Tibial nerve (tissue), 4 donors: Measurements from ENCODE around the gene SPEN. TPM values are rescaled to one million over a fixed set of nuclear protein-coding genes. Genes with fewer than 3 reads are reported as not detected.

ENCODE experiments used
- DNase-seq, 2 donors: peaks; one replicate each; pipeline ENCODE4 v3.0.0-alpha.2; 2019; ENCODE audit warnings: low spot score in 2 of 2
- H3K27ac ChIP-seq, 4 donors: fragments of 200-600 bp; sonication (generic) in 3 of 4; one replicate each; pipeline ENCODE4 v1.5.1; 2017 to 2019; ENCODE audit warnings: mild to moderate bottlenecking in 1 of 4
- H3K27me3 ChIP-seq, 2 donors: fragments of 200-600 bp; sonication (generic) in 1 of 2; one replicate each; pipeline versions ENCODE4 v1.5.1 to v1.6.0; 2017 to 2019
- H3K36me3 ChIP-seq, 3 donors: fragments of 200-600 bp; sonication (generic); one replicate each; pipeline ENCODE4 v1.5.1; 2018 to 2019
- H3K4me1 ChIP-seq, 4 donors: fragments of 200-600 bp; sonication (generic) in 3 of 4; one replicate each; pipeline ENCODE4 v1.5.1; 2017 to 2019
- H3K4me3 ChIP-seq, 4 donors: fragments of 200-600 bp; sonication (generic) in 3 of 4; one replicate each; pipeline ENCODE4 v1.5.1; 2017 to 2019; ENCODE audit warnings: mild to moderate bottlenecking in 1 of 4, moderate library complexity in 1 of 4
- H3K9me3 ChIP-seq, 4 donors: fragments of 200-600 bp; sonication (generic) in 3 of 4; one replicate each; pipeline ENCODE4 v1.5.1; 2017 to 2019
- EP300 ChIP-seq, 2 donors: sonication (generic); formaldehyde crosslinking; IDR thresholded peaks; one replicate each; pipeline ENCODE4 v1.6.1; 2017; ENCODE audit warnings: antibody characterized with exemption in 2 of 2, mild to moderate bottlenecking in 1 of 2
- POLR2A ChIP-seq, 2 donors: fragments of 450-650 bp; IDR thresholded peaks; one replicate each; pipeline ENCODE4 v1.6.1; 2017; ENCODE audit warnings: antibody characterized with exemption in 2 of 2, mild to moderate bottlenecking in 2 of 2, moderate library complexity in 2 of 2
- WGBS, 2 donors: methylation state at CpG; one replicate each; pipeline ENCODE4 v1.1.5; 2018; 5-methylcytosine and 5-hydroxymethylcytosine counted together
- total RNA-seq, 4 donors: library from RNA; depleted of rRNA; stranded (reverse); fragments of >200 nt; gene quantifications; one replicate each; pipeline ENCODE4 v1.1.0, GENCODE V29; 2016
- TF ChIP-seq, protein P1 (sequence below), 5 experiments: fragments of 200-600 bp in 3 of 5; fragments of 450-650 bp in 2 of 5; sonication (generic) in 3 of 5; IDR thresholded peaks; one replicate each; pipeline ENCODE4 v1.5.1; 2016 to 2019; ENCODE audit warnings: antibody characterized with exemption in 5 of 5, mild to moderate bottlenecking in 3 of 5, moderate library complexity in 2 of 5

Gene SPEN
- total RNA-seq, 4 donors from 2014 or later = 67.9 to 87.0 (median 77.8) TPM

DNA sequence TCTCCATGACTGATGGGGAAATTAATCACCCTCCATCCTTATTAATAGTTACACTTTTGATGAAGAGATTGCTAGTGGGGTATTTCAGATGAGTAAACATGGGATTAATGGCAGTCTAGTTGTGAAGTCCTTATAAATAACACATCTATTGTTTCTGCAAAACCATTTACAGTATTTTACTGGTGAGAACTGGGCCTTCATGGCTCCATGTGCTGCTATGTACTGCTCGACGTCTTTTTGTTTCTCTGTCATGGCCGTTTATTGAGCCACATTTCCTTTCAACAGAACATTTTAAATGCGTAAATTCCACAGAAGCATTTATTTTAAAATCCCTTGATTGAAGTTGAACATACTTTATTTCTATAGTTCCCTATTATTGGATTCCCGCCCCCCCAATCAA, 34.5 kb downstream of the SPEN start:
- H3K4me3 ChIP-seq = no peak overlapping the region
- no peaks in the 10 kb centered on the region for H3K9me3 ChIP-seq
- 85 to 91% methylated on average over 5 of the region's 5 CpGs for WGBS, 2 donors
- no peak for DNase-seq
- TF ChIP-seq, protein P1, sequence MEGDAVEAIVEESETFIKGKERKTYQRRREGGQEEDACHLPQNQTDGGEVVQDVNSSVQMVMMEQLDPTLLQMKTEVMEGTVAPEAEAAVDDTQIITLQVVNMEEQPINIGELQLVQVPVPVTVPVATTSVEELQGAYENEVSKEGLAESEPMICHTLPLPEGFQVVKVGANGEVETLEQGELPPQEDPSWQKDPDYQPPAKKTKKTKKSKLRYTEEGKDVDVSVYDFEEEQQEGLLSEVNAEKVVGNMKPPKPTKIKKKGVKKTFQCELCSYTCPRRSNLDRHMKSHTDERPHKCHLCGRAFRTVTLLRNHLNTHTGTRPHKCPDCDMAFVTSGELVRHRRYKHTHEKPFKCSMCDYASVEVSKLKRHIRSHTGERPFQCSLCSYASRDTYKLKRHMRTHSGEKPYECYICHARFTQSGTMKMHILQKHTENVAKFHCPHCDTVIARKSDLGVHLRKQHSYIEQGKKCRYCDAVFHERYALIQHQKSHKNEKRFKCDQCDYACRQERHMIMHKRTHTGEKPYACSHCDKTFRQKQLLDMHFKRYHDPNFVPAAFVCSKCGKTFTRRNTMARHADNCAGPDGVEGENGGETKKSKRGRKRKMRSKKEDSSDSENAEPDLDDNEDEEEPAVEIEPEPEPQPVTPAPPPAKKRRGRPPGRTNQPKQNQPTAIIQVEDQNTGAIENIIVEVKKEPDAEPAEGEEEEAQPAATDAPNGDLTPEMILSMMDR (IDR thresholded peaks at IDR 0.05) = no peak
- TF ChIP-seq POLR2A (IDR thresholded peaks at IDR 0.05) (no peak), EP300 (IDR thresholded peaks at IDR 0.05) (no peak)
- H3K27me3 ChIP-seq = no peaks in the 10 kb centered on the region
- peaks cover 0 to 72% (median 17%) of the 10 kb centered on the region in 4 donors for H3K4me1 ChIP-seq
- peaks cover 0 to 4% (median 0%) of the 10 kb centered on the region in 3 donors for H3K36me3 ChIP-seq
- peak overlapping the region in 1 of 4 donors; percentile 8 for H3K27ac ChIP-seq

- Histone ChIP-seq H3K9me3 (no peaks in the 10 kb centered on the region), H3K4me3 (no peak overlapping the region), H3K27me3 (no peaks in the 10 kb centered on the region), H3K4me1 (peaks cover 0 to 79% (median 24%) of the 10 kb centered on the region in 4 donors), H3K36me3 (no peaks in the 10 kb centered on the region), H3K27ac (peak overlapping the region in 2 of 4 donors; percentile 30 to 50)
- whole genome bisulfite sequencing, 2 donors = 97 to 100% methylated on average over 2 of the region's 2 CpGs
- TF ChIP-seq, protein P1 (IDR thresholded peaks at IDR 0.05) = no peak
- no peak for DNase-seq
These were observed 35.2 kb downstream of the SPEN start for GRCh38 chr1:15882665-15883064.

- TF ChIP-seq, protein P1 (IDR thresholded peaks at IDR 0.05) = no peak
- TF ChIP-seq EP300 (IDR thresholded peaks at IDR 0.05) (no peak), POLR2A (IDR thresholded peaks at IDR 0.05) (no peak)
- H3K4me1 ChIP-seq = peaks cover 0 to 81% (median 25%) of the 10 kb centered on the region in 4 donors
- 76 to 83% methylated on average over 6 of the region's 6 CpGs for WGBS, 2 donors
These were observed 35.8 kb downstream of the SPEN start for GRCh38 chr1:15883326-15883725.

DNA sequence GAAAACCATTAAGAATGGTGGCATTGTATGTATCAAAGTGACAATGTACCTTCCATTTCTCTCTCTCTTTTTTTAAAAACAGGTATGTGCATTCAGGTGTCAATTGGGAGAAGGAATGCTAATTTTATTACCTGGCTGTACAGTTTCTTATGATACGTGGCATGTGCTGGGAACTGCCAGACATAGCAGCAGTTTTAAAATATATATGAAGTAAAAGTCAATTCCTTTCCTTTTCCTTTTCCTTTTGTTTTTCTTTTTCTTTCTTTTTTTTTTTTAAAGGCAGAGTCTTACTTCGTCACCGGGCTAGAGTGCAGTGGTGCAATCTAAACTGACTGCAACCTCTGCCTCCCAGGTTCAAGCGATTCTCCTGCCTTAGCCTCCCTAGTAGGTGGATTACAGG, 37.0 kb downstream of the SPEN start:
- H3K4me1 ChIP-seq = peaks cover 0 to 91% (median 25%) of the 10 kb centered on the region in 4 donors
- 77 to 78% methylated on average over 4 of the region's 4 CpGs for WGBS, 2 donors

More at GRCh38 chr1:15883326-15883725, 35.8 kb downstream of the SPEN start:
- no peaks in the 10 kb centered on the region for H3K36me3 ChIP-seq
- no peaks in the 10 kb centered on the region for H3K27me3 ChIP-seq
- H3K9me3 ChIP-seq = no peaks in the 10 kb centered on the region
- peak overlapping the region in 2 of 4 donors; percentile 30 to 50 for H3K27ac ChIP-seq
- no peak for DNase-seq
- H3K4me3 ChIP-seq = no peak overlapping the region

DNA sequence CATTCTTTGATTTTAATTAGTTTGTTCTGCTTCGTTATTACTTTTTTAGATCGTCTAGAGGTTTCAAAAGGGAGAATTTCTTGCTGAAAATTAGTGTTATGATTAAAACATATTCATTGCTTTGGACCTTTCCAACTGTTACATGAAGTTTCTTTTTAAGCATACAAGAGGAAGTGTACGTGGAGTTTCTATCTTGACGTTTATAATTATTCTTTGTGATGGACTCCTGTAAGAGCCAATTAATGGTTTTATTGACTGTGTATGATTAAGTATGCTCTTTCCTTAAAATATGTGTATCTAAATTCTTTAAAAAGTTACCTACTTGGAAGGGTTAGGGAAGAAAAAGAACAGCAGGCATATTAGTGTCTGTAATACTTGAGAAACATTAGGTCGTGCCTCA, 37.8 kb downstream of the SPEN start:
- Histone ChIP-seq H3K9me3 (no peaks in the 10 kb centered on the region), H3K27me3 (no peaks in the 10 kb centered on the region), H3K4me3 (peak overlapping the region in 1 of 4 donors; percentile 50), H3K36me3 (no peaks in the 10 kb centered on the region), H3K27ac (peak overlapping the region; percentile 79 to 93 (median 86)), H3K4me1 (peaks cover 0 to 84% (median 25%) of the 10 kb centered on the region in 4 donors)
- no peak for DNase-seq
- TF ChIP-seq POLR2A (IDR thresholded peaks at IDR 0.05) = no peak
- TF ChIP-seq EP300 (IDR thresholded peaks at IDR 0.05) = no peak
- TF ChIP-seq, protein P1 (IDR thresholded peaks at IDR 0.05) = no peak
- 23 to 26% methylated on average over 5 of the region's 5 CpGs for WGBS, 2 donors

More for the DNA sequence above, 37.0 kb downstream of the SPEN start:
- Histone ChIP-seq H3K9me3 (no peaks in the 10 kb centered on the region), H3K36me3 (no peaks in the 10 kb centered on the region), H3K27ac (peak overlapping the region; percentile 79 to 93 (median 86)), H3K4me3 (no peak overlapping the region), H3K27me3 (no peaks in the 10 kb centered on the region)
- TF ChIP-seq EP300 (IDR thresholded peaks at IDR 0.05) (no peak), POLR2A (IDR thresholded peaks at IDR 0.05) (no peak)
- TF ChIP-seq, protein P1 (IDR thresholded peaks at IDR 0.05) = no peak
- DNase-seq = no peak
